ENCODE results near the gene FAM25G.

- no peak for TF ChIP-seq POLR2AphosphoS5 (IDR thresholded peaks at IDR 0.05; ENCODE audit: low read depth, low read length)
- TF ChIP-seq TAF1 (IDR thresholded peaks at IDR 0.05; ENCODE audit: borderline replicate concordance, insufficient read depth, low read length): no peak
- TF ChIP-seq, protein P1, sequence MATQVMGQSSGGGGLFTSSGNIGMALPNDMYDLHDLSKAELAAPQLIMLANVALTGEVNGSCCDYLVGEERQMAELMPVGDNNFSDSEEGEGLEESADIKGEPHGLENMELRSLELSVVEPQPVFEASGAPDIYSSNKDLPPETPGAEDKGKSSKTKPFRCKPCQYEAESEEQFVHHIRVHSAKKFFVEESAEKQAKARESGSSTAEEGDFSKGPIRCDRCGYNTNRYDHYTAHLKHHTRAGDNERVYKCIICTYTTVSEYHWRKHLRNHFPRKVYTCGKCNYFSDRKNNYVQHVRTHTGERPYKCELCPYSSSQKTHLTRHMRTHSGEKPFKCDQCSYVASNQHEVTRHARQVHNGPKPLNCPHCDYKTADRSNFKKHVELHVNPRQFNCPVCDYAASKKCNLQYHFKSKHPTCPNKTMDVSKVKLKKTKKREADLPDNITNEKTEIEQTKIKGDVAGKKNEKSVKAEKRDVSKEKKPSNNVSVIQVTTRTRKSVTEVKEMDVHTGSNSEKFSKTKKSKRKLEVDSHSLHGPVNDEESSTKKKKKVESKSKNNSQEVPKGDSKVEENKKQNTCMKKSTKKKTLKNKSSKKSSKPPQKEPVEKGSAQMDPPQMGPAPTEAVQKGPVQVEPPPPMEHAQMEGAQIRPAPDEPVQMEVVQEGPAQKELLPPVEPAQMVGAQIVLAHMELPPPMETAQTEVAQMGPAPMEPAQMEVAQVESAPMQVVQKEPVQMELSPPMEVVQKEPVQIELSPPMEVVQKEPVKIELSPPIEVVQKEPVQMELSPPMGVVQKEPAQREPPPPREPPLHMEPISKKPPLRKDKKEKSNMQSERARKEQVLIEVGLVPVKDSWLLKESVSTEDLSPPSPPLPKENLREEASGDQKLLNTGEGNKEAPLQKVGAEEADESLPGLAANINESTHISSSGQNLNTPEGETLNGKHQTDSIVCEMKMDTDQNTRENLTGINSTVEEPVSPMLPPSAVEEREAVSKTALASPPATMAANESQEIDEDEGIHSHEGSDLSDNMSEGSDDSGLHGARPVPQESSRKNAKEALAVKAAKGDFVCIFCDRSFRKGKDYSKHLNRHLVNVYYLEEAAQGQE (IDR thresholded peaks at IDR 0.05; ENCODE audit: insufficient read depth in 1 of 2, low read depth in 2 of 2, low read length in 2 of 2): no peak
Observed at GRCh38 chr10:47452495-47453140, 38.9 kb downstream of the FAM25G start.
